Fibroblast of skin of right quadriceps (primary cell): Measurements from ENCODE around the gene RAD18.
A peak's percentile ranks its signal among the peaks of the same experiment; 100 is the strongest.

ENCODE experiments used
- DNase-seq: peaks from one replicate; pipeline ENCODE4 v3.0.0-alpha.2; 2013

RAD18 gene

GRCh38 chr3:8984526-8984925 is 21.3 kb upstream of the RAD18 start:
- DNase-seq: no peak

- DNase-seq: no peak
Observed at GRCh38 chr3:8984081-8984480, 20.8 kb upstream of the RAD18 start.

GRCh38 chr3:8983591-8983990 is 20.3 kb upstream of the RAD18 start:
- no peak for DNase-seq

- DNase-seq: no peak
Observed at GRCh38 chr3:8983026-8983425, 19.8 kb upstream of the RAD18 start.

- DNase-seq: peak; percentile 65
Observed at GRCh38 chr3:8982509-8982908, 19.2 kb upstream of the RAD18 start.

- DNase-seq: no peak
Observed at GRCh38 chr3:8981700-8982099, 18.4 kb upstream of the RAD18 start.

- DNase-seq: no peak
Observed at GRCh38 chr3:8981296-8981695, 18.0 kb upstream of the RAD18 start.

- no peak for DNase-seq
Observed at GRCh38 chr3:8980756-8981257, 17.5 kb upstream of the RAD18 start.

GRCh38 chr3:8979262-8979661 is 16.0 kb upstream of the RAD18 start:
- DNase-seq: no peak

- DNase-seq: no peak
Observed at GRCh38 chr3:8978551-8978950, 15.3 kb upstream of the RAD18 start.

GRCh38 chr3:8976540-8977182 is 13.4 kb upstream of the RAD18 start:
- no peak for DNase-seq

- no peak for DNase-seq
Observed at GRCh38 chr3:8975081-8976020, 12.1 kb upstream of the RAD18 start.

- no peak for DNase-seq
Observed at GRCh38 chr3:8974458-8974857, 11.2 kb upstream of the RAD18 start.

- peak; percentile 57 for DNase-seq
Observed at GRCh38 chr3:8972639-8973038, 9.4 kb upstream of the RAD18 start.

- DNase-seq: peak; percentile 61
Observed at GRCh38 chr3:8970971-8971589, 7.8 kb upstream of the RAD18 start.

- DNase-seq: no peak
Observed at GRCh38 chr3:8969241-8969640, 6.0 kb upstream of the RAD18 start.

- no peak for DNase-seq
Observed at GRCh38 chr3:8968375-8968882, 5.2 kb upstream of the RAD18 start.

GRCh38 chr3:8967553-8967952 is 4.3 kb upstream of the RAD18 start:
- no peak for DNase-seq

- no peak for DNase-seq
Observed at GRCh38 chr3:8966820-8967348, 3.6 kb upstream of the RAD18 start.

- no peak for DNase-seq
Observed at GRCh38 chr3:8966150-8966819, 3.0 kb upstream of the RAD18 start.

- peak; percentile 75 for DNase-seq
Observed at GRCh38 chr3:8964436-8965370, 1.4 kb upstream of the RAD18 start.
